Muscle of leg (tissue), 11 donors: Measurements from ENCODE around the gene EXPH5. TPM values are rescaled to one million over a fixed set of nuclear protein-coding genes. Genes with fewer than 3 reads are reported as not detected.
"Not testable (repeated sequence)": the region's sequence is repeated elsewhere in the genome, so short reads cannot be mapped to it uniquely, and the experiment has no call there.

Source experiments
- DNase-seq: peaks from one replicate; pipeline ENCODE4 v3.0.0; 2013
- H3K27ac ChIP-seq: one replicate; pipeline ENCODE4 v1.5.1; 2013; ENCODE audit warnings: mild to moderate bottlenecking, low read length, control low read depth
- H3K27me3 ChIP-seq: one replicate; pipeline ENCODE4 v1.6.1; 2013; ENCODE audit warnings: low read length; ENCODE audit not compliant: control insufficient read depth, insufficient read depth
- H3K36me3 ChIP-seq: one replicate; pipeline ENCODE4 v1.6.1; 2013; ENCODE audit warnings: low read length; ENCODE audit not compliant: control insufficient read depth, insufficient read depth
- H3K4me1 ChIP-seq: one replicate; pipeline ENCODE4 v1.6.1; 2013; ENCODE audit warnings: low read length; ENCODE audit not compliant: control insufficient read depth, insufficient read depth
- H3K4me3 ChIP-seq: one replicate; pipeline ENCODE4 v1.5.1; 2013; ENCODE audit warnings: low read length, control low read depth
- H3K9me3 ChIP-seq: replicated peaks from 2 replicates; pipeline ENCODE4 v1.6.1; 2013; ENCODE audit warnings: low read depth, low read length; ENCODE audit not compliant: control insufficient read depth
- WGBS: methylation state at CpG from one replicate; pipeline ENCODE4 v1.1.5; 2013; ENCODE audit warnings: missing lambda C conversion rate; ENCODE audit not compliant: insufficient coverage; 5-methylcytosine and 5-hydroxymethylcytosine counted together
- polyA plus RNA-seq, 8 donors: library from polyadenylated mRNA; unstranded; fragments of 120-200 nt; gene quantifications; one replicate each; pipeline versions ENCODE4 v1.2.1 to v1.2.3, GENCODE V29; 2013; ENCODE audit warnings: inconsistent platforms in 1 of 8, low replicate concordance in 1 of 8; ENCODE audit not compliant: insufficient read length in 8 of 8, insufficient read depth in 1 of 8
- total RNA-seq: library from RNA; stranded (reverse); fragments of 120-200 nt; gene quantifications from one replicate; pipeline ENCODE4 v1.2.4, GENCODE V29; 2013

EXPH5 gene
- total and polyA plus RNA-seq, 9 donors, result 0.15 to 1.4 (median 0.44) TPM

GRCh38 chr11:108602818-108603217, 9.2 kb upstream of the EXPH5 start:
- not testable (repeated sequence) for H3K4me3 ChIP-seq, H3K4me1 ChIP-seq, H3K9me3 ChIP-seq, DNase-seq, H3K27me3 ChIP-seq, H3K36me3 ChIP-seq, H3K27ac ChIP-seq
- no CpG with 5 or more reads among the region's 5 CpGs for WGBS

- H3K4me3 ChIP-seq, result no peak overlapping the region
- no peaks in the 10 kb centered on the region for H3K9me3 ChIP-seq
- H3K27ac ChIP-seq, result no peak overlapping the region
- DNase-seq, result no peak
- no peaks in the 10 kb centered on the region for H3K27me3 ChIP-seq
- no peaks in the 10 kb centered on the region for H3K36me3 ChIP-seq
- WGBS, result no CpG with 5 or more reads among the region's 1 CpG
- no peaks in the 10 kb centered on the region for H3K4me1 ChIP-seq
Measured at GRCh38 chr11:108601150-108601549, 7.6 kb upstream of the EXPH5 start.

- Histone ChIP-seq H3K4me3 (no peak overlapping the region), H3K27ac (no peak overlapping the region), H3K36me3 (no peaks in the 10 kb centered on the region), H3K4me1 (no peaks in the 10 kb centered on the region), H3K27me3 (no peaks in the 10 kb centered on the region), H3K9me3 (no peaks in the 10 kb centered on the region)
- no peak for DNase-seq
- no CpG with 5 or more reads among the region's 2 CpGs for WGBS
Measured at GRCh38 chr11:108599978-108600377, 6.4 kb upstream of the EXPH5 start.

- no peaks in the 10 kb centered on the region for H3K9me3 ChIP-seq
- H3K27ac ChIP-seq, result no peak overlapping the region
- peaks cover 3% of the 10 kb centered on the region for H3K4me1 ChIP-seq
- peaks cover 8% of the 10 kb centered on the region for H3K27me3 ChIP-seq
- 75% methylated on average over 1 of the region's 5 CpGs for WGBS
- H3K4me3 ChIP-seq, result no peak overlapping the region
- DNase-seq, result no peak
- no peaks in the 10 kb centered on the region for H3K36me3 ChIP-seq
Measured at GRCh38 chr11:108597736-108598355, 4.3 kb upstream of the EXPH5 start.

- Histone ChIP-seq H3K9me3 (no peaks in the 10 kb centered on the region), H3K4me1 (peaks cover 7% of the 10 kb centered on the region), H3K4me3 (no peak overlapping the region), H3K27ac (no peak overlapping the region), H3K27me3 (peaks cover 17% of the 10 kb centered on the region), H3K36me3 (no peaks in the 10 kb centered on the region)
- no peak for DNase-seq
- no CpG with 5 or more reads among the region's 2 CpGs for WGBS
Measured at GRCh38 chr11:108596701-108597100, 3.1 kb upstream of the EXPH5 start.

GRCh38 chr11:108593923-108594434, 411 bp upstream of the EXPH5 start:
- no peak for DNase-seq
- Histone ChIP-seq H3K27ac (no peak overlapping the region), H3K9me3 (no peaks in the 10 kb centered on the region), H3K4me1 (peaks cover 7% of the 10 kb centered on the region), H3K36me3 (no peaks in the 10 kb centered on the region), H3K4me3 (peak overlapping the region; percentile 52), H3K27me3 (peaks cover 17% of the 10 kb centered on the region)
- no CpG with 5 or more reads among the region's 5 CpGs for WGBS

- Histone ChIP-seq H3K4me1 (peaks cover 7% of the 10 kb centered on the region), H3K9me3 (no peaks in the 10 kb centered on the region), H3K27ac (no peak overlapping the region), H3K4me3 (peak overlapping the region; percentile 52), H3K27me3 (peaks cover 17% of the 10 kb centered on the region), H3K36me3 (no peaks in the 10 kb centered on the region)
- DNase-seq, result peak; percentile 16
- WGBS, result 0% methylated on average over 20 of the region's 43 CpGs
Measured at GRCh38 chr11:108592591-108593213, 866 bp downstream of the EXPH5 start.

GRCh38 chr11:108591893-108592292, 1.7 kb downstream of the EXPH5 start:
- no peak for DNase-seq
- Histone ChIP-seq H3K36me3 (no peaks in the 10 kb centered on the region), H3K9me3 (no peaks in the 10 kb centered on the region), H3K27me3 (peaks cover 17% of the 10 kb centered on the region), H3K27ac (no peak overlapping the region), H3K4me3 (no peak overlapping the region), H3K4me1 (peaks cover 7% of the 10 kb centered on the region)
- no CpG with 5 or more reads among the region's 4 CpGs for whole genome bisulfite sequencing

GRCh38 chr11:108589136-108589535, 4.4 kb downstream of the EXPH5 start:
- Histone ChIP-seq H3K4me3 (no peak overlapping the region), H3K4me1 (peaks cover 6% of the 10 kb centered on the region), H3K36me3 (no peaks in the 10 kb centered on the region), H3K9me3 (no peaks in the 10 kb centered on the region), H3K27ac (no peak overlapping the region), H3K27me3 (peaks cover 17% of the 10 kb centered on the region)
- no peak for DNase-seq
- no CpG with 5 or more reads among the region's 1 CpG for WGBS

- no CpG with 5 or more reads among the region's 2 CpGs for WGBS
- H3K27ac ChIP-seq, result no peak overlapping the region
- no peaks in the 10 kb centered on the region for H3K9me3 ChIP-seq
- H3K4me1 ChIP-seq, result peaks cover 4% of the 10 kb centered on the region
- no peaks in the 10 kb centered on the region for H3K36me3 ChIP-seq
- peaks cover 13% of the 10 kb centered on the region for H3K27me3 ChIP-seq
- no peak for DNase-seq
- H3K4me3 ChIP-seq, result no peak overlapping the region
Measured at GRCh38 chr11:108588287-108588686, 5.3 kb downstream of the EXPH5 start.
